Activated CD4-positive, alpha-beta T cell treated with anti-CD3 and anti-CD28 coated beads for 4 hours (primary cell): ENCODE data around the gene ZNF816.
A peak's percentile ranks its signal among the peaks of the same experiment; 100 is the strongest.
"Not testable (repeated sequence)": the region's sequence is repeated elsewhere in the genome, so short reads cannot be mapped to it uniquely, and the experiment has no call there.

Source experiments
- DNase-seq, 2 donors: peaks; one replicate each; pipeline ENCODE4 v3.0.0-alpha.2; 2020

The ZNF816 gene

DNA sequence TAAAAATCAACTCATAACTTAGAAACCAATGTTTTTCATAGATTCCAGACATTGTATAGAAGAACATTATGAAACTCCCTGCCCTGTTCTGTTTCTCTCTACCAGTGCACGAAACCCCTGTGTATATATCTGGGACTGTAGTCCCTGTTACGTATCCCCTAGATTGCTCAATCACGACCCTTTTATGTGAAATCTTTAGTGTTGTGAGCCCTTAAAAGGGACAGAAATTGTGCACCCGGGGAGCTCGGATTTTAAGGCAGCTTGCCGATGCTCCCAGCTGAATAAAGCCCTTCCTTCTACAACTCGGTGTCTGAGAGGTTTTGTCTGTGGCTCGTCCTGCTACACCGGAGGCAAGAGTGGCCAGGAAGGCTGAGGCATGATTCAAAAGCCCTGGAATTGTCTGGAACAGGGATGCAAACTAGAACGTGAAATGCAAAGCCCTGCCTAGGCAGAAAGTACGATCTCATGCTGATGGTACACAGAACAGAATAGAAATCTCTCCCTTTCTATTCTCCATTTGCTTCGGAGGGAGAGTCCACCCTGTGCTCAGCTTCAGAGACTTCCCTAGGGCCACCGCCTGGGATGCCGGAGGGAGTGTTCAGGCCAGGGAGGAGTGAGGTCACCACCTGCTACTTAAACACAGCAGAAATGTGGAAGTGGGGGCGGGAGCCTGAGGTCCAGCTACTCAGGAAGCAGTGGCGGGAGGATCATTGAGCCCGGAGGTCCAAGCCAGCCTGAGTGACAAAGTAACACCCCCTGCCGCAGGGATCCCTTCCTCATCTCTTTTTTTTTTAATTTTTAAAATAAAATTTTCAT lies 38.7 kb downstream of the ZNF816 start:
- no peak for DNase-seq

DNA sequence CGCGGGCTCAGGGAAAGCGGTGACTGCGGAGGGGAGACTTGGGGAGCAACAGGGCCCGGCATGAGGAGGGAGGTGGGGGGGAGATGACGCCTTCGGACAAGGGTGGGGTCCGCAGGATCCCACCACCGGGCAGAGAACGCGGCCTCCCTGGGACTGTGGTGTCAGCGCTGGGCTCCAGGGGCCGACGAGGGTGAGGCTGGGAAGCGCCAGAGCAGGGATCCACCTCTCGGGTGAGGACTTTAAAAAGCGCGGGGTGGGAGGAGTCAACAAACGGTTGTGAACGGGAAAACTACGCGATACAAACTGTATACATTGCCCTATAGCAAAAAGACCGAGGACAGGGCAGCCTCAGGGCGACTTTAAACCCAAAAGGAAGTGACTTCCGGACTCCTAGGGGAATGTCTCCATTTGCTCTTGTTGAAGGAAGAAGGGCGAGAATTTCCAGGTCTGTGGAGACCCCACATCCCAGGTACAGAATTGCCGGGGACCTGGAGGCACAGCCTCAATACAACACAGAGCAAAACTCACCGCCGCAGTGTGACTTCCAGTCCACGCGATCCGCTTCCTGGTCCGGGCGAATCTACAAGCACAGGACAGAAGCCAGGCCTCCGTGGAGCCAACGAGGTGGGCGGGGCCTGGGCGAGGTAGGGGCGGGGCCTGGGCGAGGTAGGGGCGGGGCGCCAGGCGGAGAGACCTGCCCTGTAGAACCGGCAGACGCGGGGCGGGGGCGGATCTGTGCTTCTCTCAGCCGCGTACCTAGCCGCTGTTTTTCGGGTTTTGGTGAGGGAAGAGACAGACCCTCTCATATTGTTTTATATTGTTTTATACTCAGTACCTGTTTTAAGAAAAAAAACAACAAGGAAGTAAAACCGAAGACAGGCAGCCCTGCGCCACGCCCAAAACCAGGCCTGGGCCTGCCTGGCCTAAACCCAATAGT lies 39.6 kb downstream of the ZNF816 start, which contains the start of gene ZNF888:
Gene ZNF888 (minus strand): TSS at position 588 of the 937 bp plus-strand sequence. CDS start 5,555 bp downstream, outside the sequence.
- DNase-seq: peak; percentile 84 to 85

DNA sequence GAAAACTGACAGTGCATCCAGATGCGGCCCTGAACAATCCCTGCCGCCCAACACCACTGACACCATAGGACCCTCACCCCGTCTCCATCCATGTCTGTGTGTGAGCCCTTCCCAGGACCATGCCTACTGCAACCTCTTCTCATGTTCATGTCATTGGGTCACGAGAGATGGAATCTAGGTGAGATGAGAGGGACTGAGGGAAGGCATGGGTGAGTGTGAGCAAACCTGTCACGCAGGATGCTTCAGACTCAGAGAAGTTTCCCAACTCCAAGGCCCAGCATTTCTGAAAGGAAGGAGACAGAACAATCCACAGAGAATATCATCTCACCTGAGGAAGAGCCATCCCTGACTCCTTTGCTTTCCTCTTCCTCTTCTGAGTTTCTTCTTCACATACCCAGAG lies 45.1 kb downstream of the ZNF816 start:
- no peak for DNase-seq

DNA sequence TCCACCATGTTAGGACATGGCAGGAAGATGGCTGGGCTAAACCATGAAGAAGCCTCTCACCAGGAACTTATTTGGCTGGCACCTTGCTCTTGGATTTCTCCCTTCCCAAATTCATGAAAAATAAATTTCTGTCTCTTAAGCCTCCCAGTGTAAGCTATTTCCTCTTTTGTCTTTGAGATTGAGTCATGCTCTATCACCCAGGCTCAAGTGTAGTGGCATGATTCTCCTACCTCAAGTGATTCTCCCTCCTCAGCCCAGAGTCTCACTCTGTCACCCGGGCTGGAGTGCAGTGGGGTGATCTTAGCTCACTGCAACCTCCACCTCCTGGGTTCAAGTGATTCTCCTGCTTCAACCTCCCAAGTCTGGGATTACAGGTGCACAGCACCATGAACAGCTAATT lies 52.0 kb downstream of the ZNF816 start:
- DNase-seq: no peak

GRCh38 chr19:52904052-52904780 lies 58.5 kb downstream of the ZNF816 start:
- not testable (repeated sequence) for DNase-seq

DNA sequence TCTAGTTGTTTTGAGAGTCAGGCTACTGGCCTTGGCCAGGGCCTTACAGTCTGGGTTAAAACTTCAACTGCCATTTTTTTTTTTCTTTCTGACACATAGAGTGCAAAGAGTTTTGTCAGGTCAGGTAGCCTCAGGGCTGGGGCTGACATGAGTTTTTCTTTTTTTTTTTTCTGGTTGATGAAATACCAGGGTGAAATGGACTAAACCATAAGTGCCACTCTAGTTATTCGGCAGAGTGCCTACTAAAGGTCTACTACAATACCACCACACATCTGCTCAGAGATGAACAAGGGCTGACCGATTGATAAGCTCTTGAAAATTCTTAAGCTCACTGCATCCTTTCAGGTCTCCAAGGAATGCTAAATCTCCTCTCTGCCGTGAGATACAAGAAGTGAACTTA lies 60.8 kb downstream of the ZNF816 start:
- DNase-seq: no peak
